Activated naive CD4-positive, alpha-beta T cell treated with anti-CD3 and anti-CD28 coated beads, Interleukin-2, amount 50 U/mL, for 16 hours (primary cell): ENCODE measurements around the gene POLR3E.
"Not testable (repeated sequence)": the region's sequence is repeated elsewhere in the genome, so short reads cannot be mapped to it uniquely, and the experiment has no call there.

Experiments used
- DNase-seq: peaks from one replicate; pipeline ENCODE4 v3.0.0-alpha.2; 2020

POLR3E gene

DNA sequence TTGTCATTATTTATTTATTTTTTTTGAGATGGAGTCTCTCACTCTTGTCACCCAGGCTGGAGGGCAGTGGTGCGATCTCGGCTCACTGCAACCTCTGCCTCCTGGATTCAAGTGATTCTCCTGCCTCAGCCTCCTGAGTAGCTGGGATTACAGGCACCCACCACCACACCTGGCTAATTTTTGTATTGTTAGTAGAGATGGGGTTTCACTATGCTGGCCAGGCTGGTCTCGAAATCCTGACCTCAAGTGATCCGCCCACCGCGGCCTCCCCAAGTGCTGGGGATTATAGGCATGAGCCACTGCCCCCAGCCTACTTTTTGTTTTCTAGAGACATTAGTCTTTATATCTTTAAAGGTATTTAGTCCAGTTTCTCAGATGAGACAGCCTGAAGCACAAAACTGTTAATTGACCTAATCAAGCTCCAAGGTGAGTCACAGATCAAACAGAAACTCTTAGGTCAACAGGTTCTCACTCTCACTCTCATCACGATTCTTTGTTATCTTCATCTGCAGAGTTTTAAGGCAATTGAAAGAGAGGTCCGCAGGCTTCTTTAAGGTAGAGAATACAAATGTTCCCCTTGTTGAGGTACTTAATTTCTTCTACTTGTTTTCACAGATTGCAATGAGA, 71.1 kb downstream of the POLR3E start:
- DNase-seq, result not testable (repeated sequence)

DNA sequence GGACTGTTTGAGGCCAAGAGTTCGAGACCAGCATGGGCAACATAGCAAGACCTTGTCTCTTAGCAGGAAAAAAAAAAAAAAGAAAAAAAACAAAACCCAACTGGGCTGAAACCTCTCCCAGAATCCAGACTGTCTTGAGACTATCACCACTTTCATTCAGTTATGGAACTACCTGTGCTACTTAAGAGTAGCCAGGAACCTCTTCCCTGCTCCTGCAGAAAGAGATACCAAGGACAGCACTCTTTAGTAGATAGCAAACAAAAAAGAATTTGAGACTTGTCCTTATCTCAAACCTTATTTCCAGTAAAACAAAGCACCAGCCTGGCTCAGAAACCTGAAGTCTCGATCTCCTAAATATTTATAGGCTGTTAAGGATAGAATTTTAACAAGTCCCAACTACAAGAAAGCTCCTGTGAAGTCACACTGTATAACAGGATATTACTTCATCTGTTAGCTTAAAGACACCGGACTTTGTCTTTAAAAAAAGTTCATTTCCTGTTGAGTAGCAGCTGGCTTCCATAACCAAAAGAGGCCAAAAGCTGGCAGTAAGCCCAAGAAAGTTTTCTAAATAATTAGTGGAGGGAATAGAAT, 72.1 kb downstream of the POLR3E start:
- no peak for DNase-seq

DNA sequence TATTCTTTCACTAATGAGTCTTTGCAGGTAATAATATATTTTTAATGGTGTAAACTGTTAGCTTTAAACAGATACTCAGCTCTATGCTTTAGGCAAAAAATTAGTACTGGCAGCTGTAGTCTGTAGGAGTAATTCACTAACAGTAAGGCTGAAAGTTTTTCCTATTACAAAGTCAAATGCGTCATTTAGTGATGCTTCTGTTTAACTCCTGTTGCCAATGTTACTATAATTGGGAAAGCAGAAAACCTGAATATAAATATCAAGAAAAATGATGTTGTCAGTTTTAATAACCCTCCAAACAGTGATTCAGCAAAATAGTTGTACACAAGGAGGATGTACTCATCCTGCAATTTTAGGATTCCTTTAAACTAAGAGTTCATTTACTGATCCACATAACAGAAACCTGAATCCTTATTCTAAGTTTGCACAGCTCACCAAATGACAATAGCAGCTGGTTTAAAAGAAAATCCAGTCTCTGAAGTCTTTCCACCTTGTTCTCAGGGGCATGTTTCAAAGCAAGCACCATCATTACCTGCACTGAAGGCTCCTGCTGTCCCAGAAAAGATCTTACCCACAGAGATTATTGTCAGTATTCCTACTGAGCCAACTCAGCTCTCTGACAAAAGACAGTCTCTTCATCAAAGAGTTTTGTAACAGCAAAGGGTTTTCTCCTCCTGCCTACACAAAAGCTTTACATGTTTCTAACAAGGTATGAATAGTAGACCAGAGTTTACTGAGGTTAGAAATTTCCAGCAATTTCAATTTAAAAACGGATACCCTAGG, 73.0 kb downstream of the POLR3E start:
- DNase-seq, result no peak

DNA sequence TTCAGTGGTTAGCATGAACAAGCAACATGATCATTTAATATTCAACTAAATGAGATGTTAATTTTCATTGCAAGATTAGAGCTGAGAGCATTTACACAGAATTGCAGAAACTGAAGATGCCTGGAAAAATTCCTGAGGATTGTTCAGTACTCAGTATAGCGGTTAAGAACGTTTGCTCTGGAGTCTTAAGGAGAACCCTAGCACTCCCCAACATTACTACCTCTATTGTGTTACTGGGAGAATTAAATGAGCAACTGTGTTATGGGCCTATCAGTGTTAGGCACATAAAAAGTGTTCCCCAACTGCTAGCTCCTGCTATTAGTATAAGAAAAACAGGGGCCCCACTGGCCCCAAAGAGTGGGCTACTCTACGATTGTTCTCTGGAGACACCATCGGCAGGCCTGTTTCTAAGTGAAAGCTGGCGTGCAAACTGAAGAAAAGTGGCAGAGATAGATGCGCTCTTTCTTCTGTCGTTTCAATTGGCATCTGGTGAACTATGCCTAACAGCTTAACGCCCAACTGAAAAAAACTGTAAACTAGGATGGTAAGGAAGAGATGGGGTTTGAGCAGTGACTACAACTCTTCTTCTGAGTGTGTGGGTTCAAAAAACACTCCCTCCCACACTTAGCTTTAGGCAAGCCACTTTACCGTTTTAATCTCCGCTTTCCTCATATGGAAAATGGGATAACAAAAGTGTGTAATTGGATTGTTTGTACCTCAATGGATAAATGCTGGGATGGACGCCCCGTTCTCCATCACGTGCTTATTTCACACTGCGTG, 75.9 kb downstream of the POLR3E start:
- DNase-seq, result peak; percentile 18

DNA sequence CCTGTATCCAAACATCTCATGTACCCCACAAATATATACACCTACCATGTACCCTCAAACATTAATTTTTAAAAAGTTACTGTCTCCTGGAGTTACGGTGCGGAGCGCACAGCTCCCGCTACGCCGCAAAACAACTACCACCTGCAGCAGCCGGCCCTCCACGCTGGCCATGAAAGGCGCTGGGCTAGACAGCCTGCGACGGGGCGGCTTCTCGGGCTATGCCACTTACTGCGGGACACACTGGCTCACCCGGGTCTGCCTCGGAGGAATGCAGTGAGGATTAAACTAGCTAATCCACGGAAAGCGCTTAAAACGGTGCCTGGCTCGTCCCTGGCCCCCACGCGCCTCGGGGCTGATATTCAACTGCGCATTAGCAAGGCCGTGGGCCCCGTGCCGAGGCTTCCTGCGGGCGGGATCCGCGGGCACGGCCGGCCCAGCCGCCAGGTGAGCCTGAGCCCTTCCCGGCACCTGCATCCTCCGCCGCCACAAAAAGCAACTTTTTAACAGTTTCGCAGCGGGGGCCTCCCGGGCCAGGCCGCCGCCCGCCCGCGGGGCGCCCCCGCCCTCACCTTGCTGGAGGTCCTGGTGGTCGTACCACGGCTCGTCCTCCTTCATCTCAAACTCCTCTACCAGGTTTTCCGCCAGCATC, 76.6 kb downstream of the POLR3E start:
- DNase-seq, result peak; percentile 53

DNA sequence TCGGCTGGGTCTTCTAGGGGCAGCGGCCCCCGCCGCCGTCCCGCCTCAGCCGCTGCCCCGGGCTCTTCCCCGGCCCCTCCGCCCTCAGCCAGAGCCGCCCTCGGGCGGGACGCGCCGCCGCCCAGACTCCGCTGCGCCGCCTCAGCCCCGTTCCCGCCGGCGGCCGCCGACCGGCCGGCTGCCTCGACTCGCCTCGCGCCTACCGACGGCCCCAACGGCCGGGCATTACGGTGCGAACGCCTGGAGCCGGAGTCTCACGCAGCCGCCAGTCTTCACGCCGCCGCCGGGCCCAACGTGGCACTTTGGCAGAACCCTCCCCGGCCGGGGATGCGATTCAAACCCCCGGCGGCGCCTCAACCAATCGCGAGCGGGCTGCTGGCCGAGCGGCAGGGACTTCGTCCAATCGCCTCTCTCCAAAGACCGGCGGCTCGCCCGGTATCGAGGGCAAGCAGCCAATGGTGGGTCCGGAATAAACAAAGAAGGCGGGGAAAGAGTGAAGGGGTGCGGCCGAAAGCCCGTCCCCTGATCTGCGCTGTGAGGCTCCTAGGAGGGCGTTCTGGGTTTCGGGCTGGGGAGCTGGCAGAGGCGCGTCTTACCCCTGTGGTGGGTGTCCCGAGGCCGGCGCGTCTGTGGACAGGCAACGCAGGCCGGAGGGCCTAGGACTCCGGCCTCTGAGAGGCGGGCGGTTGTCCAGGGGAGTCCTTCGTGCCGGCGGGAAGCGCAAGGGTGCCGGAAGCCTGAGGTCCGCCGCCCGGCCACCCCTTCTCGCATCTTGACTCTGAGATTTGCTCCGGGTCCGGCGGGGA, 77.3 kb downstream of the POLR3E start, which contains the start of gene CDR2:
Gene CDR2, minus strand, starts transcription at position 309 of the 806 bp plus-strand sequence. CDS start 310 bp downstream, outside the sequence.
- DNase-seq, result peak; percentile 99

DNA sequence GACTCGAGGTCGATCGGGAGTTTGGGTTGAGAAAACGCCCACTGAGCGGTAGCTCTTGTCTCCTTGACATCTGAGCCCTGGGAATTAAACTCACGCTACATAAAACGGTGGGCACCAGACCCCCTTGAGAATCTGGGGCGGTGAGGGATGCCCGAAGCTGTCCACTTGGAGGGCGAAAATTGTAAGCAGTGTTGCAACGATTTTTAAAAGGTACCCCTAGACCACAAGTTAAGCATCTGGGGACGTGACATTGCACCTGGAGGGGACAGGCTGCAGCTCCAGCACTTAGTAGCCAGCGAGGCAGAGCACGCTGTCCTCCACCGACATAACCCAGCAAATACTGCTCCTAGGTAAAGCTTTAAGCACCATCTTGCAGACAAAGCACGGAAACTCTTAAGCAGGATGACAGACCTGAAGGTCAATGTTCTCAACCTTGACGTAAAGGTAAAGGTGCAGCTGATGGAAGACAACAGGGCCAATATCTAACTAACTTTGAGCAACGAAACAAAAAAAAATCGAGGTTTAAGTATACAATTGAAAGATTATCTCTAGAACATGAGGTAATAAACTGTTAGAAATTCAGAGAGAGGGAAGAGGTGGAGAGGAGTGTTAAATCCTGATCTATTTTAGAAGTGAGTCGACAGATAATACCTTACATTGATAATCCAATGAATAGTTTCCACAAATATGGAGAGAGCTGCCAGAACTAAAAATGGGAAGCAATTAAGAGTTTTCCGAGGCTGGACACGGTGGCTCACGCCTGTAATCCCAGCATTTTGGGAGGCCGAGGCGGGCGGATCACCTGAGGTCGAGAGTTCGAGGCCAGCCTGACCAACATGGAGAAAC, 78.1 kb downstream of the POLR3E start:
- no peak for DNase-seq

DNA sequence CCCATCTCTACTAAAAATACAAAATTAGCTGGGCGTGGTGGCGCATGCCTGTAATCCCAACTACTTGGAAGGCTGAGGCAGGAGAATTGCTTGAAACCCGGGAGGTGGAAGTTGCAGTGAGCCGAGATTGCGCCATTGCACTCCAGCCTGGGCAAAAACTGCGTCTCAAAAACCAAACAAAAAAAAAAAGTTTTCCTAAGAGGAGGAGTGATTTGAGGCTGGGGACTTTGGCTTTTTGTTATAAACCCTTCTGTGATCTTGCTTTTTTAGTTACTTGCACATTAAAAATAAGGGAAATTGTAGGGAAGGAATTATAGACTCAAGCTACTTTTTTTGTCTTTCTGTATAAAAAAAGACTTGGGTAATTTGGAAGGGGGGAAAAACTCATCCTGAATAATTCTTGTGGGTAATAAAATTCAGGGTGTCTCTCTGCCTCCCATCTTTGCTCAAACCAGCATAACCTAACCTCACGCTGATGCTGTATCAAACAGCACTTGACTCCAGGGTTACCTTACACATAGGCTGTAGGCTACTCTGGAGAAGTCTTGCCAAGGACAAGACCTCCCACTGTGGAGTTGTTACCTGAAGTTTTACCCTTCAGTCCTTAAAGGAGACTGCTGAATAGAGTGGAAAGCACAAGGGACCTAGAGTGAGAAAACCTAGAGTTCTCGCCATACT, 78.9 kb downstream of the POLR3E start:
- DNase-seq, result no peak

DNA sequence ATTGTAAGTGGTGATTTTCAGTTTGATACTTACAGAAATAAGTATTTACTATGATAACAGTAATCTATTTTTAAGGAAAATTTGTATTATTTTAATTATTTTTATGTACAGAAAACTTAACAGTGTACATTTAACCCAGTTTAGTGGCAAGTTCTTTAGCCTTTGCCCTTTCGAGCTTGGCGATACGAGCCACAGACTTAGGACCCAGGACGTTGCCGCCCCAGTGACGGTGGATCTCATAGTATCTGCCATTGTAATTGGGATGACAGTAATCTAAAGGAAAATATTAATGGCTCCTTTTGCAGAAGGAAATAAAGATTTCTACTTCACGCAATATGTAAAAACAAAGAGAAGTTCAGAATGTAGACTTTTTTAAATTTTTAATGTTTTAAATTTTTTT, 82.4 kb downstream of the POLR3E start:
- no peak for DNase-seq

DNA sequence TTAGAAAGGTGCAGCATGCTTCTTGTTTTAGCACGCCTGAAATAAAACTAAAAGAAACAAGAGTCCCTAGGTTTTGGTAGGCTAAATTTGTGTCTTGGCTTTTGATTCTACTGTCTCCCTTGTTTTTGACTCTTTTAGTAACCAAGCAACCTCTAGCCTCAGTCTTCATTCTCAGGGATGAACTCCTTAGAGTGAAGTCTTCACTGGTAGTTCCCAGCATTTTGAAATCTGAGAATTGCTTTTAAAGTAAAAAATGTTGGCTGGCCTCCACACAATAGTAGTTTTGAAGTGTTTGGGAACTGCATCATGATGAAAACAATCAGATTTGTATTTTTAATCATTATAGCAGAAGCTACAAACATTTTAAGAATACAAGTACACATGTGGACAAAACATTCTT, 83.3 kb downstream of the POLR3E start:
- DNase-seq, result no peak

DNA sequence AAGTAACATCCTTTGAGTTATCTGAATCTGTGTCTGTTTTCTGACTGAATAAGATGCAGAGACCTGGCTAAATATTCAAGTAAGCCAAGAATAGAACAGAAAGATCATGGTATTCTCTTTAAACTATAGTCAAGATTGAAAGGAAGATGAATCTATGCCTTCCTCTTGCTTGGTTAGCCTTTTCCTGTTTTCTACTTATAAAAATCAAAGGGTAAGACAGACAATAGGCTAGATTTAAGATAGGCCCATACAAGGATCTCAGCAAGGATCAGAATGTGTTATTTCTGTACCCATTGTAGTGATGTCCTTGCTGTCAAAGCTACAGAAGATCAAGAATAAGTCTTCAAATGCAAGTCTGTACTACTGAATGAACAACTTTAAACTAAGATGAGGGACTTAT, 84.2 kb downstream of the POLR3E start:
- DNase-seq, result no peak

DNA sequence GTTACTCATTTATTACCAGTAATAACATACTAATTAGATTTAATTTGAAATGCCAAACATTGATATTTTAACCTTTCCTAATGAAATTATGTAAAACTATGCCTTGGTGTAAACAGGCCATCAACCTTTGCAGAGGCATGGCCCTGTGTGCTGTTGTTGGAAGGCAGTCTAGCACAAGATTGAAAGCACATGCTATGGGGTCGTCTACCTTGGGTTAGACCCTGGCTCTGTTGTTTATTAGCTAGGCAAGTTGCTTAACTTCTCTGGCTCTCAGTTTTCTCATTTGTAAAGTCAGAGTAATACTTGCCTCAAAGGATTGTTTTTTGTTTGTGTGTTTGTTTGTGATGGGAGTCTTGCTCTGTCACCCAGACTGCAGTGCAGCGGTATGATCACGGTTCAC, 86.6 kb downstream of the POLR3E start:
- DNase-seq, result no peak
